Measurements from ENCODE around the gene BCL2L14.

DNA sequence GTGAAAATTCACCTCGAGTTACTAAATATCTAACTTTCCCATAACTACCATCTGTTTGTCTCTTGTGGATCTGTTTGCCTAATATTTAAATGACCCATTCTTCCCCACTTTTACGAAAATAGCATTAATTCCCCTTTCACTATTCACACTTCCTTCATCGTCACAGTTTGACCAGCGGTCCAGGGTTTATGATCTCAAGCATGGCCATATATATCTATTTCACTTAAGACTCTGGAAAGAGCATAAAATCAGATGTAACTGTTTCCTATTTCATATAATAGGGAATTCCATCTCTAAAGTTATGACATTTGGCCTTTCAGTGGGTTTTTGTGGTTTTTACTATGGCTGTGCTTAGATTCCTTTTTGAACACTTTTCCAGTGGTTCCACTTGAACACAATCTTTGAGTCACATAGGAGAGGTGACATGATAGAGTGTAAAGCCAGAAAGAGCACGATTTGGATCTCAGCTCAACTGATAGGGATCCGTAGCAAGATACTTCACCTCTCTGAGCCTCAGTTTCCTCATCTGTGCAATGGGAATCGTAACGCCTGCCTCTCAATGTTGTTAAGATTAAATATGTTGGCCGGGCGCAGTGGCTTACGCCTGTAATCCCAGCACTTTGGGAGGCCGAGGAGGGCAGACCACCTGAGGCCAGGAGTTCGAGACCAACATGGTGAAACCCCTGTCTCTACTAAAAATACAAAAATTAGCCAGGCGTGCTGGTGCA lies 754 bp upstream of the BCL2L14 start:
- no peak for TF ChIP-seq CTCF (IDR thresholded peaks at IDR 0.05; ENCODE audit: insufficient read depth, low read length)
- TF ChIP-seq POLR2AphosphoS5 (IDR thresholded peaks at IDR 0.05; ENCODE audit: low read depth) = no peak
- TF ChIP-seq GABPA (IDR thresholded peaks at IDR 0.05; ENCODE audit: low read depth) = no peak
